NAMALWA (cell line): ENCODE data around the gene LGALS4.
"Not testable (repeated sequence)": the region's sequence is repeated elsewhere in the genome, so short reads cannot be mapped to it uniquely, and the experiment has no call there.

Experiments
- DNase-seq: peaks from one replicate; pipeline ENCODE4 v3.0.0-alpha.2; 2015; ENCODE audit warnings: low spot score

Gene LGALS4

DNA sequence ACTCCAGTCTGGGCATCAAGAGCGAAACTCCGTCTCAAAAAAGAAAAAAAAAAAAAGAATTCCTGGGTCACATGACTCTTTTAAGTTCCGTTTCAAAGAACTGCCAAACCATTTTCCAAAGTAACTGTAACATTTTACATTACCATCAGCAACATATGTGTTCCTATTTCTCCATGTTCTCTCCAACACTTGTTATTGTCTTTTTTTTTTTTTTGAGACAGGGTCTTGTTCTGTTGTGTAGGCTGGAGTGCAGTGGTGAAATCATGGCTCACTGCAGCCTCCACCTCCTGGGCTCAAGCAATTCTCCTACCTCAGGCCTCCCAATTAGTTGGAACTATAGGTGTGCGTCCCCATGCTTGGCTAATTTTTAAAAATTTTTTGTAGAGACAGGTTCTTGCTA lies 17.2 kb downstream of the LGALS4 start:
- no peak for DNase-seq

DNA sequence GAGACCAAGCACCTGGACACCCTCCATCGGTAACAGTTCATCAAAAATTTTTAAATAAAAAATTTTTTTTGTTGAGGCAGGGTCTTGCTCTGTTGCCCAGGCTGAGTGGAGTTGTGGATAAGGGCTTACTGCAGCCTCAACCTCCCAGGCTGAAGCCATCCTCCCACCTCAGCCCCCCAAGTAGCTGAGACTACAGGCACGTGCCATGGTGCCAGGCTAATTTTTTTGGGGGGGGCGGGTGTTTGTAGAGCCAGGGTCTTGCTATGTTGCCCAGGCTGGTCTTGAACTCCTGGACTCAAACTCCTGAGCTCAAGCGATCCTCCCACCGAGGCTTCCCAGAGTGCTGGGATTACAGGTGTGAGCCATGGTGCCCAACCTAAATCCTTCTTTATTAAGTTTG lies 19.1 kb downstream of the LGALS4 start:
- DNase-seq: no peak

- no peak for DNase-seq
Measured at GRCh38 chr19:38793177-38793576, 19.6 kb downstream of the LGALS4 start.

DNA sequence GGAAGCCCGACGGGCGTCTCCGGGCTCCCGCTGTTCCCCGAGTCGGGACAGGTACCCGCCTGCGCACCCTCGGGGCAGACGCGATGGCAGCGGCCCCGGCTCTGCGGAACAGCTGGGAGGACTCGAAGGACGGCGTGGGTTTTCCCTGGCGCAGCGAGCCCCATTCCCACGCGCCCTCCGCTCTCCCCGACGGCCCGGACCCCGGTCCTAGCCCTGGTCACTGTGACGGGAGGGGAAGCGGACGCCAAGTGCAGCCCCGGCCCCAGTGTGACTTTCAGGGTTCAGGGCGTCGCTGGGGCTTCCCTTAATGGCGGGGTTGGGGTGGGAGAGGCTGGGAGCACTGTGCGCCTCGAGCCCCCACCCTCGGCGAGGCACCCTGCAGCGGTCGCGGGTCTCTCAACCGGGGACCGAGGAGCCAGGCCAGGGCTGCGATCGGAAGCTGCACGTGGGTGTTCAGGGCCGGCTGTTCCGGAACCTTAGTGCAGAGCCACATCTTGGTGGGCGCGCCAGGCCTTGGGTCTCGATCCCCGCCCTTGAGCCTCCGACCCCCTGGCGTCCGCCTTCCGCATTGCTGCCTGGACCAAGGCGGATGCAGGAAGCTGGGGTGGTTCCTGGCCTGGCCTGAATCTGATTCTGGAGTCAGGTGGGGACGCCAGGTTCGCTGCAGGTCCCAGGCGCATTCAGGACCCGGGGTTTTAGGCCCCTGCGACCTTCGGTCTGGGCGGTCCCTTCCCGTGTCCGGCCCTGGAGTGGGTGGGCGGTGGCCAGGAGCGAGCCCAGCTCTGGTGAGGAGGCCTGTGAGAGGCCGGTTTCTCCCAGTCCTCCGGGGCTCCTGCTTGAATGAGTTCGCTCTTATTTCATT lies 20.3 kb downstream of the LGALS4 start:
- DNase-seq: no peak

DNA sequence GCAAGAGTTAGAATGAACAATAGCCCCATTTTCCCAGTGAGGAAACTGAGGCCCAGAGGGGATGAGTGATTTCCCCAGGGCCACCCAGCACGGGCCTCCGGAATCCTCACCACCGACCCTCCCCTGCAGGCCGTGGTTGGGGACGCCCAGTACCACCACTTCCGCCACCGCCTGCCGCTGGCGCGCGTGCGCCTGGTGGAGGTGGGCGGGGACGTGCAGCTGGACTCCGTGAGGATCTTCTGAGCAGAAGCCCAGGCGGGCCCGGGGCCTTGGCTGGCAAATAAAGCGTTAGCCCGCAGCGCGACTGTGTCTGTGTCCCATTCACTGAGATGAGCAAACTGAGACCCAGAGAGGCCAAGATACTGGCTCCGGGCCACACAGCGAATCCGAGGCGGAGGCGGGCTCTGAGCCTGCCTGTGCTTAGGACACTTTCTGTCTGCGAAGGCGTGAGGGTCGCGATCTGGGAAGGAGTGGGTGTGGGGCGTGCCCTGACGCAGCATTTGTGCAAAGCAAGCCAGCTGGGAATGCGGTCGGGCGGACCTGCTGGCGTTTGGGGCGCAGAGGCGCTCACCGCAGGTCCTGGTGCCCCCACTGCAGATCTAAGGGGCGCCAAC lies 21.2 kb downstream of the LGALS4 start:
- DNase-seq: not testable (repeated sequence)

GRCh38 chr19:38790507-38791403 lies 22.0 kb downstream of the LGALS4 start:
- DNase-seq: not testable (repeated sequence)

DNA sequence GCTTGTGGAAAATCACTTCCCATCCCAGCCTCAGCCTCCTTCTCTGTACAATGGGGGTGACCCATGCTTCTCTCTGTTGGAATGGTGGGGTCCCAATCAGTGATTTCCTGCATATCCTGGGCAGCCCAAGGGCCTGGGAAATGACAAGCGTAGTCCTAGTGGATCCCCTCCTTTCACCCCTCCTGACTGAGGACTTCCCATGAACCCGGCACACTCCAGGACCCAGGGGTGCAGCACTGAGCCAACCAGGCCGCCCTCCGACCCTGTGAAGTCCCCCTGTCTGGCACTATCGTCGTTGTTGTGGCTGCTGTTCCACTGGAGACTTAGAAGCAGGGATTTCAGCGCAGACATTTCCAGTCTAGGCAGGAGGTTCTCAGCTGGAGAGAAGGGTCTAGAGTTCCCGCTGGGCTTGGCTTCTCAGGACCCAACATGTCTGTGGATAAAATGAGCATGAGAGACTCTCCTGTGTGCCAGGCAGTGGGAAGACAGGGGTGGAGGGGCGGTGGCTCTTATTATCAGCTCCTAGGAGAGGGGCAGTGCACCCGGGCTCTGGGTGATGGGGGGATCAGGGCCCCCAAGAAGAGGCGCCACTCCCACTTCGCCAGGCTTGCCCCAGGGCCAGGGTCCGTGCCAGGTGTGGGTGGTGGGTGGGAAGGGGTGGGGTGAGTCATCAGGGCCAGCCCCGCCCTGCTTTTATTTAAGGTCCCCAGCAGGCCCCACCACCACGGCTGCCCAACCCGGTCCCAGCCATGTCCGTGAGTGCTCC lies 24.1 kb downstream of the LGALS4 start, which contains the start of gene LGALS7B:
Gene LGALS7B, plus strand, starts transcription at position 723 of the 766 bp plus-strand sequence. Its CDS starts 27 bp downstream, at position 750.
- no peak for DNase-seq

GRCh38 chr19:38786572-38787265 lies 26.0 kb downstream of the LGALS4 start:
- DNase-seq: no peak

DNA sequence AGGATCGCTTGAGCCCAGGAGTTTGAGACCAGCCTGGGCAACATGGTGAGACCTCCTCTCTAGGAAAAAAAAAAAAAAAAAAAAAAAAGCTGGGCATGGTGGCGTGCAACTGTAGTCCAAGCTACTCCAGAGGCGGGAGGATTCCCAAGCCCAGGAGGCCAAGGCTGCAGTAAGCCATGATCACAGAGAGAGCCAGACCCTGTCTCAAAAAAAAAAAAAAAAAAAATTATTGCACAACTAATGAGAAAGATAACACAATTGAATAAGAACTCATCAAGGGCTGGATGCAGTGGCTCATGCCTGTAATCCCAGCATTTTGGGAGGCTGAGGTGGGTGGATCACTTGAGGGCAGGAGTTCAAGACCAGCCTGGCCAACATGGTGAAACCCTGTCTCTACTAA lies 26.7 kb downstream of the LGALS4 start:
- not testable (repeated sequence) for DNase-seq

DNA sequence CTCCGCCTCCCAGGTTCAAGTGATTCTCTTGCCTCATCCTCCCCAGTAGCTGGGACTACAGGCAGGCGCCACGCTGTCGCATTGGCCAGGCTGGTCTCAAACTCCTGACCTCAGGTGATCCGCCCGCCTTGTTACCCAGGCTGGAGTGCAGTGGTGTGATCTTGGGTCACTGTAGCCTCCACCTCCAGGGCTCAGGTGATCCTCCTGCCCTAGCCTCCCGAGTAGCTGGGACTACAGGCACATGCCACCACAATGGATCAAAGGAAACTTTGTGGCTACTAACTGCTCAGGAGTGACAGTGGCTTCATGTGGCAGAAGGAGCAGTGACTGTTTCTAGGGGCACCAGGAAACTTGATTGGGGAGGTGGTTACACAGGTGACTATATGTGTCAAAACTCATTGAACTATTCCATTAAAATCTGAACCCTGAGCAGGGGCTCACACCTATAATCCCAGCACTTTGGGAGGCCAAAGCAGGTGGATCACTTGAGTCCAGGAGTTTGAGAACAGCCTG lies 27.5 kb downstream of the LGALS4 start:
- DNase-seq: no peak

- DNase-seq: no peak
Measured at GRCh38 chr19:38784224-38784623, 28.5 kb downstream of the LGALS4 start.

GRCh38 chr19:38782212-38782611 lies 30.5 kb downstream of the LGALS4 start:
- DNase-seq: not testable (repeated sequence)

DNA sequence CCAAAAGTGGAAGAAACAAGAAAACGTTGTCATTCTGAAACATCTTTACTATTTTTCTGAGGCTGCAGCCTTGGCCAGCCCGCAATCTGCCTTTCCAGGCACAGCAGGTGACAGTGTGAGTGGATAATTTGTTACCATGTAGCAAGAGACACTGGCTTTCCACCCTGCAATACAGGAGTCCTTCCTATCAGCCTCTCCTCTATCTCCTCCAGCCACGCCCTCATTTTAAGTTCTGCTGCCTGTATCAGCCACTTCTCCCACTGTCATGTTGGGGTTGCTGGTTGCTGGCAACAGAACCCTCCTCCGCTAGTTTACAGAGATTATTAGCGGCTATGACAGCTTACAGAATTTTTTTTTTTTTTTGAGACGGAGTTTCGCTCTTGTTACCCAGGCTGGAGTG lies 31.7 kb downstream of the LGALS4 start:
- no peak for DNase-seq

- no peak for DNase-seq
Measured at GRCh38 chr19:38780443-38780842, 32.3 kb downstream of the LGALS4 start.

GRCh38 chr19:38778733-38779132 lies 34.0 kb downstream of the LGALS4 start:
- no peak for DNase-seq

DNA sequence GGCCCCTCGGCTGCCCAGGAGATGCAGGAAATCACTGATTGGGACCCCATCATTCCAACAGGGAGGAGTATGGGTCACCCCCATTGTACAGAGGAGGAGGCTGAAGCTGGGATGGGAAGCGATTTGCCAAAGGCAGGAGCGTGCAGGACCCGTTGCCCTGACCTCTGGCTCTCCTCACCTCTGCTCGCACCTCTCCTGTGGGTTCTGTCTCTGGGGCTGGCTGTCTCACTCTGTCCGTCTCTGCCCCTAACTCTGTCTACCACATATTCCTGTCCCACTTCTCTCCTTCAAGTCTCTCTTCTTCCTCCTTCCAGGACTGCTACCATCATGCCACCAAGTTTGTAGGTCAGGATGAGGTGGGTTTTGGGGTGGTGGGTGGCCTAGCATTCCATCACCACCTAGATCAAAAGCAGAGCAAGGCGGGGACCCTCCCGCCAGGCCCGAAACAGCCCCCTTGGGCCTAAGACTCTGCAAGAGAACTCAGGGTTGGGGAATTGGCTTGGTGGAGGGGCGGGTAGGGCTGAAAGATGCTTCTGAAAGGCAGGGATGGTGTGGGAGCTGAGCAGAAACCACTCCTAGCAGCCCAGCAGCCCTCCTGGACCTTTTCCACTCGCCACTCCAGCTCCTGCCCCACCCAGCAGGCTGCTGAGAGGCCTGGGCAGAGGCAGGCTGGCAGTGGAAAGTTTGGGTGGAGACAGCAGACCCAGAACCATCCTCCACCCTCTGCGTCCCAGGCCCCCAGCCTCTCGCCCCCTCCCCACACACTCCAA lies 38.4 kb downstream of the LGALS4 start:
- no peak for DNase-seq

DNA sequence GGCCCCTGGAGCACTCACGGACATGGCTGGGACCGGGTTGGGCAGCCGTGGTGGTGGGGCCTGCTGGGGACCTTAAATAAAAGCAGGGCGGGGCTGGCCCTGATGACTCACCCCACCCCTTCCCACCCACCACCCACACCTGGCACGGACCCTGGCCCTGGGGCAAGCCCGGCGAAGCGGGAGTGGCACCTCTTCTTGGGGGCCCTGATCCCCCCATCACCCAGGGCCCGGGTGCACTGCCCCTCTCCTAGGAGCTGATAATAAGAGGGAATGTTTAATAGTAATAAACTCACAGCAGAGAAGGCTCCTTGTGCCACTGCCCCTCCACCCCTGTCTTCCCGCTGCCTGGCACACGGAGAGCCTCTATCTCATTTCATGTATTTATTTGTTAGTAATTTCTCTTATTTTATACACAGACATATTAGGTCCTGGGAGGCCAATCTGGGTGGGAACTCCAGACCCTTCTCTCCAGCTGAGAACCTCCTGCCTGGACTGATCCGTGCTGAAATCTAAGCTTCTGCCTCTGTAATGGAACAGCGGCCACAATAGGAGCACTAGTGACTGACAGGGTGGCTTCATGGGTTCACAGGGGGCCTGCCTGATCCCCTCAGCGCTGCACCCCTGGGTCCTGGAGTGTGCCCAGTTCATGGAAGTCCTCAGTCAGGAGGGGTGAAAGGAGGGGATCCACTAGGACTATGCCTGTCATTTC lies 39.1 kb downstream of the LGALS4 start, which contains the start of gene LGALS7:
Gene LGALS7, minus strand, starts transcription at position 49 of the 709 bp plus-strand sequence. Its CDS starts 25 bp downstream, at position 24.
- no peak for DNase-seq

- DNase-seq: not testable (repeated sequence)
Measured at GRCh38 chr19:38771569-38771968, 41.2 kb downstream of the LGALS4 start.

- DNase-seq: not testable (repeated sequence)
Measured at GRCh38 chr19:38770949-38771275, 41.8 kb downstream of the LGALS4 start.
